GM19193 (cell line): ENCODE results near the gene COA8.

Experiments used
- POLR2A ChIP-seq: IDR thresholded peaks from 4 replicates; pipeline ENCODE4 v1.6.1; 2011; ENCODE audit not compliant: insufficient read depth, insufficient read length; ENCODE audit errors: extremely low read depth

The COA8 gene

GRCh38 chr14:103522649-103523574 lies 39.8 kb upstream of the COA8 start, which contains the start of gene CKB:
Gene CKB (minus strand): TSS chr14:103522830. CDS start chr14:103522493, 337 bp downstream.
- no peak for TF ChIP-seq POLR2A

GRCh38 chr14:103523575-103523954 lies 39.2 kb upstream of the COA8 start:
- no peak for TF ChIP-seq POLR2A

DNA sequence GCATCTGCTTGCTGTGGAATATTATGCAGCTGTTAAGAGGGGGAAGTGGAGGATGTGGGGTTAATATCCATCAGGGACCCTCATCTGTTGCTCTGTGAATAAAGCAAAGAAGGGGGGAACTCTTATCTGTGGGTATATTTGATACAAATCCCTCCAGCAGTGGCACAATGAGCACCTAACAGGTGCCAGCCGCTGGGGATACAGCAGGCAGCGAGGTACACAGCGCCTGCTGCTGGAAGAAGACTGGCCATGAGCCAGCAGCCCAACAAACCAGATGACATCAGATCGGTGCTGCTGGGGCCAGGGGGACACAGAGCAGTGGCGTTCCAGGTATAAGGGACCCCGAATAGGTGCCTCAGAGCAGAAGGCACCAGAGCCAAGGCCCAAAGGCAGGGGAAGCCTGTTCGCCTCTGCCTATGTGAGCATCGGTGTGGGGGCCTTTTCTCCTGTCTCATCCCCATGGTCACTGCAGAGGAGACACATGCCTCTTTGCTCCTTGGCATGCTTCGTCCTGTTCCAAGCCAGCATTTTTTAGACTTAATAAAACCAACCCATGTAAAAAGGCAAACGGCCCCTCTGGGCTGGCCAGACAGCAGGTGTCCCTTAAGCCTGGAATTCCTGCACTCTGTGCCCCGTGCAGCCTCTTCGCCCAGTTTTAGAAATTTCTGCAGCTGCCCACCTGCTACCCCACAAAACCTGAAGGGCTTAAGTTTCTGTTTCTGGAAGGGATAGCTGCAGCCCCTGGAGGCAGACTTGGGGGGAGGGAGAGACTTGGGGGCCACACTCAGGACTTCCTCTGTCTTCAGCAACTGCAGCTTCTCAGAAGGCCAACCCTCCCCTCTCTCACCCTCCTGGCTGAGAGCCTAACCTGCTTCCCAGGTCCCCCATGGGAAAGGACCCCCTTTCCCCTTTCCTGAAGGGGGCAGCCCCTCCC lies 38.5 kb upstream of the COA8 start:
- TF ChIP-seq POLR2A: no peak

GRCh38 chr14:103526247-103526913 lies 36.4 kb upstream of the COA8 start:
- no peak for TF ChIP-seq POLR2A

DNA sequence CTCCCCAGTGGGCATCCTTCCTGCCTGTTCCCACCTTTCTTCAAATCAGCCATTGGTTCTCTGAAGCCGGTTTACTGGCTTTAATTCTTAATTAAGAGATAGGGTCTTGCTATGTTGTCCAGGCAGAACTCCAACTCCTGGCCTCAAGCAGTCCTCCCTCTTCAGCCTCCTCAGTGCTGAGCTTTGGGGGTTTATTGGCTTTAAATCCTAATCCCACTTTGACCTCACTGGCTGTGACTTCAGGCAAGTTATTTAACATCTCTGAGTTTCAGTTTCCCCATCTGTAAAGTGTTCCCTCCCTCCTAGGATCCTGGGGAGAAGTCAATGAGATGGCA lies 35.9 kb upstream of the COA8 start:
- no peak for TF ChIP-seq POLR2A

GRCh38 chr14:103527408-103528145 lies 35.2 kb upstream of the COA8 start:
- TF ChIP-seq POLR2A: peak; percentile 52

DNA sequence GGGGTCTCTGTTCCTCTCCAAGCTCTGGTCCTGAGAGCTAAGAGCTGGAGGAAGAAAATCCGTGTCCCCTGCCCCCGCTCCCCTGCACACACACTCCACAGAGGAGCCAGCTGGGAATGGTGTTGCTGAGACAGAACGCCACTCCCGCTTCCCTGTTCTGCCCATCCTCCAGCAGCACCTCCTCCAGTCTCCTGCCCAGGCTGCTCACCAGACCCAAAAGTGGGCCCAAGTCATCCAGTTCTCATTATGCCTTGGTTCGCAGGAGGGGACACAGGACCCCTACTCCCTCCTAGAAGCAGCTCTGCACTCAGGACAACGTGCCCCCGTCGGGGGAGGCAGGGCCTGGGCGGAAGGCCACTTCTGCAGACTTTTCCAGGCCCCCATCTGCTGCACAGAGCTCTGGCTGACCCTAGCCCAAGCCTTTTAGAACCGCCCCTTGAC lies 34.6 kb upstream of the COA8 start:
- no peak for TF ChIP-seq POLR2A

DNA sequence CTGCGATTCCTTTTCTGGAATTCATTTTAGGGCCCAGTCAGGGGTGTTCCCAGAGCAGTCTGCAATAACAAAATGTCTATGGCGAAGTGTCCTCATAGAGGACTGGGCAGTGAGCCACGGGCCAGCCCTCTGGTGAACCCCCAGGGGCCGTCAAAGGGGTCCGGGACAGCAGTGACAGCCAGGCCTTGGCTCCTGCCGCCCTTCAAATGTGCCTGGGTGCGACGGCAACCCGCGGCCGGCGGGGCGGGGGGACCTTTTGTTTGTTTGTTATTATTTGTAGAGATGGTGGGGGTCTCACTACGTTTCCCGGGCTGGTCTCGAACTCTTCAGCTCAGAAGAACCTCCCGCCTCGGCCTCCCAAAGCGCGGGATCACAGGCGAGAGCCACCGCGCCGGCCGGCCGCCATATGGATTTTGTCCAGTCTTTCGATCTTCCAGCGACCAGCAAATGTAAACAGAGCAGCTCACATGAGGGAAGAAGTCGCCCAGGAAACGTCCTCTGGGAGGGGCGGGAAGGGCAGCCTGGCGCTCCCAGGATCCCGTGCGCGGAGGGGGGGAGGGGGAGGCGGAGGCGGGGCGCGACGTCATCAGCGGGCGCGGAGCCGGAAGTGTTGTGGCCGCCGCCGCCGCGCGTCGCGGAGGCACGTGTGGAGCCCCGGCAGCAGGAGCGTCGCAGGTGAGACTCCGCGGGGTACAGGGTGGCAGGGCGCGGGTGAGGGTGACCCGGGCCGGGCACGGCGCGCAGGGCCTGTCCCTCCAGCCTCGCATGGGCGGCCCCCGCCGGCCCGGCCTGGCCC lies 34.0 kb upstream of the COA8 start, which contains the start of gene TRMT61A:
TRMT61A (plus strand) TSS at position 610 of the 796 bp plus-strand sequence. CDS start 783 bp downstream, outside the sequence.
- peak; percentile 64 for TF ChIP-seq POLR2A

DNA sequence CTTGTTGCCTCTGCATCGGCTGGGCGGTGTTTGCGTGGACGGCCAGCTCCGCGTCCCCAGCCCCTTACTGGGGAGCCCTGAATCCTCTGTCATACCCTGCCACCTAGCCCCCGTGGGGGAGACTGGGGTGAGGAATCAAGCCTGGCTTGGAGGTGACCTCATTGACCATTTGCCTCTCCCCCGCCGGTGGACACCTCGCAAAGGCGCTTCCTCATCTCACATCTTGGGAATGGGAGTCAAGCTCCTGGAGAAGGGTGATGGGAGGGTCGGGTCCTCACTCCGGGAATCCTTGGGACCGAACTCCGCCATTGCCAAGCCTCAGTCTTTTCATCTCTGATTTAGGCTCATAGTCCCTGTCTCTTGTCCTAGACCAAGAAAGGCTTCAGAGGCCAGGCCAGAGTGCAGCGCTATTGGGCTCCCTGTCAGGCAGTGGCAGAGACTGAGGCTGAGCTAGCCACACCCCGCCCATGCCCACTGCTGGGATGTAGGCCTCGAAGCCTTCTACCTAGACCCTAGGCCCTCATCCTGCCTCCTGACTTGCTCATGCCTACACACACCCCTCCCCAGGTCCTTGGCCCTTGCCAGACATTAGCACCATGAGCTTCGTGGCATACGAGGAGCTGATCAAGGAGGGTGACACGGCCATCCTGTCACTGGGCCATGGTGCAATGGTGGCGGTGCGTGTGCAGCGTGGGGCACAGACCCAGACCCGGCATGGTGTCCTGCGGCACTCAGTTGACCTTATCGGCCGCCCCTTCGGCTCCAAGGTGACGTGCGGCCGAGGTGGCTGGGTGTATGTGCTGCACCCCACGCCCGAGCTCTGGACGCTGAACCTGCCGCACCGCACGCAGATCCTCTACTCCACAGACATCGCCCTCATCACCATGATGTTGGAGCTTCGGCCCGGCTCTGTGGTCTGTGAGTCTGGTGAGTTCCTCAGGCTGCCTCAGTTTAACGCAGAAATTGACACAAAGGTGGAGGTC lies 33.1 kb upstream of the COA8 start:
- TF ChIP-seq POLR2A: no peak

- TF ChIP-seq POLR2A: no peak
These were observed 32.4 kb upstream of the COA8 start for GRCh38 chr14:103530390-103530789.

DNA sequence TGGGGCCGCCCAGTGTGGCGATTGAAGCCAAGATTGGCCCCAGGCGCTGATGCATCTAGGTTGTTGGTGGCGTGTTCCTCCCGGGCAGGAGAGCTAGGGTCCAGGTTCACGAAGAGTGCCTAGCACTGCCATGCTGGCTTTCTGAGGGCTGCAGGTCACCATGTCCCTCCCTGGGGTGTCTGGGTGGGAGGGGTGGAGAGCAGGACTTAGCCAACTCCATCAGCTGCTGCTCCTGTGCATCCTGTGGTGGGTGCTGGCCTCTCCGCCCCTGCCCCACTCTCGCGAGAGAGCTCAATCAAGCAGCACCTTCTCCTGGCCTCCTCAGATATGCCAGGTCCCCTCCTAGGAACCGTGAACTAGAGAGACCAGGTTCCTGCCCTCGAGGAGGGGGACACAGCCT lies 31.9 kb upstream of the COA8 start:
- no peak for TF ChIP-seq POLR2A
